Measurements from ENCODE around the gene KRT7.

The KRT7 gene

GRCh38 chr12:52296572-52297215, 63.7 kb downstream of the KRT7 start:
- Histone ChIP-seq H3K9me3 (ENCODE audit: control insufficient read depth, low read length) (no peaks in the 10 kb centered on the region), H3K4me1 (ENCODE audit: control insufficient read depth, insufficient read depth, low read depth, low read length) (no peaks in the 10 kb centered on the region), H3K23ac (ENCODE audit: low read length in 2 of 2) (no peak overlapping the region), H4K8ac (ENCODE audit: low read length) (no peak overlapping the region), H3K4me2 (ENCODE audit: low read length, poor library complexity, severe bottlenecking) (no peak overlapping the region), H3K79me1 (replicated peaks; ENCODE audit: low read length, poor library complexity, severe bottlenecking) (no peaks in the 10 kb centered on the region), H2BK12ac (ENCODE audit: low read length in 2 of 2) (no peak overlapping the region), H3K18ac (ENCODE audit: low read depth in 1 of 2, low read length in 2 of 2) (no peak overlapping the region), H3K27ac (ENCODE audit: low read length, poor library complexity, severe bottlenecking) (no peak overlapping the region), H4K91ac (ENCODE audit: low read length) (no peak overlapping the region), H3K9ac (ENCODE audit: low read length) (no peak overlapping the region), H2AFZ (ENCODE audit: low read depth, low read length) (no peak overlapping the region), H2AK5ac (ENCODE audit: low read length, severe bottlenecking) (no peak overlapping the region), H2BK120ac (ENCODE audit: low read depth, low read length) (no peak overlapping the region), H3K36me3 (ENCODE audit: control insufficient read depth in 1 of 2, insufficient read depth in 2 of 2, low read depth in 1 of 2, low read length in 2 of 2) (no peaks in the 10 kb centered on the region), H3K14ac (ENCODE audit: low read length in 2 of 2) (no peak overlapping the region), H2BK5ac (ENCODE audit: low read depth, low read length, poor library complexity, severe bottlenecking) (no peak overlapping the region), H3K4ac (ENCODE audit: low read depth in 1 of 2, low read length in 2 of 2) (no peak overlapping the region), H3K4me3 (ENCODE audit: insufficient read depth in 1 of 2, low read depth in 1 of 2, low read length in 2 of 2) (no peak overlapping the region), H3K27me3 (ENCODE audit: control insufficient read depth in 1 of 2, insufficient read depth in 1 of 2, low read length in 2 of 2) (peaks cover 58 to 59% of the 10 kb centered on the region in 2 experiments), H2BK15ac (ENCODE audit: low read depth, poor library complexity, severe bottlenecking) (no peak overlapping the region)
- 85% methylated on average over 5 of the region's 5 CpGs for WGBS
- DNase-seq = no peak

All from mesenchymal stem cell (in vitro differentiated cells and primary cell).